ENCODE measurements around the gene SPAG17. TPM values are rescaled to one million over a fixed set of nuclear protein-coding genes. Genes with fewer than 3 reads are reported as not detected.

Gene SPAG17
- polyA plus RNA-seq, 1 of the 3 experiments (the other 2 are of a cell fraction), result not detected

DNA sequence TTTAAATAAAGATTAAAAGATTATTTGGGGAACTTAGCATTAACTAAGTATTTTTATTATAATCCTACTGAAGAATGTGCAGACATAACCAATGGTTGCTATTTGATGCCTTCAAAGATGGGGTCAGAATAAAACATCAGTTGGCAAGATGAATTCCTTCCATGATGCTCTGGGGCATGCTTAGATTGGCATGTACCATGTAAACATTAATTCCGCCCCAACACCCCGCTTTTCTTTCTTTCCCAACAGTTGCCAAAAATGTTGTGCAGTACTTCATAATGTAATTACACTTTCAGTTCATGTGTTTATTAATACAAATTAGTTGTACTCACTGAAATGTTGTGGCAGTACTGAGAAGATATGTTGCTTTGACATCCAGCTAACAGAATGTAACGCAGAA, 82.6 kb downstream of the SPAG17 start:
- Histone ChIP-seq H3K79me2 (ENCODE audit: insufficient read depth) (no peaks in the 10 kb centered on the region), H3K27me3 (ENCODE audit: insufficient read depth) (peaks cover 4% of the 10 kb centered on the region; the same call in 1 of the 2 replicates), H2AFZ (ENCODE audit: low read depth) (no peak overlapping the region), H3K9me3 (no peaks in the 10 kb centered on the region), H3K4me1 (ENCODE audit: control insufficient read depth in 1 of 2, insufficient read depth in 2 of 2, low read depth in 1 of 2, low read length in 1 of 2) (no peaks in the 10 kb centered on the region), H3F3A (replicated peaks; ENCODE audit: insufficient read depth) (no peaks in the 10 kb centered on the region), H3K4me2 (no peak overlapping the region), H3K9me2 (no peaks in the 10 kb centered on the region), H3K4me3 (ENCODE audit: low read depth in 2 of 2, low read length in 1 of 2) (no peak overlapping the region), H3K36me3 (replicated peaks in 1 of 2; ENCODE audit: control insufficient read depth in 1 of 2, insufficient read depth in 2 of 2, low read length in 1 of 2) (no peaks in the 10 kb centered on the region), H4K20me1 (ENCODE audit: insufficient read depth) (no peaks in the 10 kb centered on the region), H3K27ac (ENCODE audit: low read depth in 2 of 2, low read length in 1 of 2) (no peak overlapping the region), H3K9ac (no peak overlapping the region)
- POLR2A ChIA-PET, result no interaction called here
- no peak for DNase-seq
- 3% methylated on average over 3 of the region's 3 CpGs for WGBS (ENCODE audit: low lambda C conversion rate)
- CTCF ChIA-PET, result interaction anchor here (1.0 kb wide), 2 partner anchors 9 to 49 kb away, joined by 3 read pairs; no protein-coding TSS in a partner anchor
- no peak for TF ChIP-seq MXI1 (IDR thresholded peaks at IDR 0.05; ENCODE audit: low read depth, low read length)
- no peak for TF ChIP-seq FOXJ3 (CRISPR knock-in tag; IDR thresholded peaks at IDR 0.05)
- TF ChIP-seq EZH2phosphoT487 (IDR thresholded peaks at IDR 0.05; ENCODE audit: borderline replicate concordance, low read depth), result no peak
- TF ChIP-seq SIN3A (IDR thresholded peaks at IDR 0.05; ENCODE audit: borderline replicate concordance, low read depth, low read length), result no peak
- no peak for TF ChIP-seq RAD21 (IDR thresholded peaks at IDR 0.05; ENCODE audit: low read length)
- no peak for TF ChIP-seq TCF12 (IDR thresholded peaks at IDR 0.05)
- TF ChIP-seq, protein P1, sequence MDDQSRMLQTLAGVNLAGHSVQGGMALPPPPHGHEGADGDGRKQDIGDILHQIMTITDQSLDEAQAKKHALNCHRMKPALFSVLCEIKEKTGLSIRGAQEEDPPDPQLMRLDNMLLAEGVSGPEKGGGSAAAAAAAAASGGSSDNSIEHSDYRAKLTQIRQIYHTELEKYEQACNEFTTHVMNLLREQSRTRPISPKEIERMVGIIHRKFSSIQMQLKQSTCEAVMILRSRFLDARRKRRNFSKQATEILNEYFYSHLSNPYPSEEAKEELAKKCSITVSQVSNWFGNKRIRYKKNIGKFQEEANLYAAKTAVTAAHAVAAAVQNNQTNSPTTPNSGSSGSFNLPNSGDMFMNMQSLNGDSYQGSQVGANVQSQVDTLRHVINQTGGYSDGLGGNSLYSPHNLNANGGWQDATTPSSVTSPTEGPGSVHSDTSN (IDR thresholded peaks at IDR 0.05), result no peak
- no peak for TF ChIP-seq RCOR1 (IDR thresholded peaks at IDR 0.05; ENCODE audit: low read length)
- no peak for TF ChIP-seq RFX5 (IDR thresholded peaks at IDR 0.05; ENCODE audit: low read length)
- TF ChIP-seq, protein P2, sequence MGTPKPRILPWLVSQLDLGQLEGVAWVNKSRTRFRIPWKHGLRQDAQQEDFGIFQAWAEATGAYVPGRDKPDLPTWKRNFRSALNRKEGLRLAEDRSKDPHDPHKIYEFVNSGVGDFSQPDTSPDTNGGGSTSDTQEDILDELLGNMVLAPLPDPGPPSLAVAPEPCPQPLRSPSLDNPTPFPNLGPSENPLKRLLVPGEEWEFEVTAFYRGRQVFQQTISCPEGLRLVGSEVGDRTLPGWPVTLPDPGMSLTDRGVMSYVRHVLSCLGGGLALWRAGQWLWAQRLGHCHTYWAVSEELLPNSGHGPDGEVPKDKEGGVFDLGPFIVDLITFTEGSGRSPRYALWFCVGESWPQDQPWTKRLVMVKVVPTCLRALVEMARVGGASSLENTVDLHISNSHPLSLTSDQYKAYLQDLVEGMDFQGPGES (IDR thresholded peaks at IDR 0.05; ENCODE audit: low read depth, low read length), result no peak
- TF ChIP-seq NFIC (IDR thresholded peaks at IDR 0.05; ENCODE audit: borderline replicate concordance), result no peak
- no peak for TF ChIP-seq FOSL2 (IDR thresholded peaks at IDR 0.05; ENCODE audit: borderline replicate concordance, low read depth)
- no peak for TF ChIP-seq SMC3 (IDR thresholded peaks at IDR 0.05; ENCODE audit: low read depth, low read length)
- no peak for TF ChIP-seq ELF1 (IDR thresholded peaks at IDR 0.05)

DNA sequence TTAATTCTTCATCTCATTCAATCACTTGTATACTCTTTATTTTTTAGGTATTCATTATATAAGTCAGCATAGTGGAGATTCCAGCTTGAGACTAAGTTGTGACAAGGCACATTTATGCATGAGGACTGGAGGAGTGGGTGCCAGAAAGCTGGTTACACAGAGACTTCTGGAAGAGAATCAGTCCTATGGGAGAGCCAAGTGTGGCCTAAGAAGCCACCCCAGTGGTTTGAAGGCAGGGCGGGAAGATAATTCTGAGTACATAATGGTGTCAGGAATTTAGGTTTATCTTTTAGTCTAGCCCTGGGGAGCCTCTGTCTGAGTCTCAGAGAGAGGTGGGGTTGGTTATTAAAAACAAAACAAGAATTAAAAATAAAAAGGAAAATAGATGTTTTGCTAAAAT, 83.0 kb downstream of the SPAG17 start:
- POLR2A ChIA-PET, result no interaction called here
- Histone ChIP-seq H4K20me1 (ENCODE audit: insufficient read depth) (no peaks in the 10 kb centered on the region), H3K27me3 (ENCODE audit: insufficient read depth) (peaks cover 4% of the 10 kb centered on the region; the same call in 1 of the 2 replicates), H3K27ac (ENCODE audit: low read depth in 2 of 2, low read length in 1 of 2) (no peak overlapping the region), H2AFZ (ENCODE audit: low read depth) (no peak overlapping the region), H3K4me3 (ENCODE audit: low read depth in 2 of 2, low read length in 1 of 2) (no peak overlapping the region), H3K9ac (no peak overlapping the region), H3K36me3 (replicated peaks in 1 of 2; ENCODE audit: control insufficient read depth in 1 of 2, insufficient read depth in 2 of 2, low read length in 1 of 2) (no peaks in the 10 kb centered on the region), H3F3A (replicated peaks; ENCODE audit: insufficient read depth) (no peaks in the 10 kb centered on the region), H3K9me3 (no peaks in the 10 kb centered on the region), H3K4me2 (no peak overlapping the region), H3K4me1 (ENCODE audit: control insufficient read depth in 1 of 2, insufficient read depth in 2 of 2, low read depth in 1 of 2, low read length in 1 of 2) (no peaks in the 10 kb centered on the region), H3K9me2 (no peaks in the 10 kb centered on the region), H3K79me2 (ENCODE audit: insufficient read depth) (no peaks in the 10 kb centered on the region)
- no peak for DNase-seq
- WGBS (ENCODE audit: low lambda C conversion rate), result 0% methylated on average over 1 of the region's 1 CpG
- TF ChIP-seq RAD21 (IDR thresholded peaks at IDR 0.05; ENCODE audit: low read length), result no peak
- no peak for TF ChIP-seq ELF1 (IDR thresholded peaks at IDR 0.05)
- TF ChIP-seq GABPA (IDR thresholded peaks at IDR 0.05; ENCODE audit: low read depth), result no peak
- no peak for TF ChIP-seq RXRA (IDR thresholded peaks at IDR 0.05; ENCODE audit: borderline replicate concordance, low read depth)
- TF ChIP-seq POLR2AphosphoS5 (IDR thresholded peaks at IDR 0.05; ENCODE audit: low read depth, low read length), result no peak
- TF ChIP-seq GATA2 (CRISPR knock-in tag; IDR thresholded peaks at IDR 0.05), result no peak
- no peak for TF ChIP-seq EP300 (IDR thresholded peaks at IDR 0.05; ENCODE audit: borderline replicate concordance in 1 of 2, low read depth in 1 of 2, low read length in 1 of 2)
- no peak for TF ChIP-seq EZH2phosphoT487 (IDR thresholded peaks at IDR 0.05; ENCODE audit: borderline replicate concordance, low read depth)
- TF ChIP-seq NRF1 (IDR thresholded peaks at IDR 0.05; ENCODE audit: low read depth, low read length), result no peak
- CTCF ChIA-PET, result no interaction called here
